HepG2 (cell line): ENCODE results near the gene CDKN1A. TPM values are rescaled to one million over a fixed set of nuclear protein-coding genes. Genes with fewer than 3 reads are reported as not detected.

Experiments
- ATAC-seq: fragments of 200-7000 bp; cut with Tn5 transposase; 3 replicates; pipeline ENCODE4 v1.9.1; 2020; ENCODE audit warnings: mild to moderate bottlenecking, moderate library complexity
- BruUV-seq: library from RNA; stranded (reverse); fragments of 400-500 nt; replicated peaks from 2 replicates; lab custom pipeline; 2021; lab: Mats Ljungman, UMichigan
- CTCF ChIA-PET: fragments of 300-600 bp; formaldehyde crosslinking; extraction: SDS; loops from one replicate; lab custom pipeline; 2021; ENCODE audit warnings: low total read pairs, inconsistent platforms, low intra/inter-chr PET ratio; lab: Yijun Ruan, JAX
- POLR2A ChIA-PET: fragments of 350-600 bp; sonication (Branson Sonifier 250); formaldehyde crosslinking; loops from one replicate; lab custom pipeline; 2020; ENCODE audit warnings: antibody characterized with exemption, inconsistent platforms; lab: Yijun Ruan, JAX
- DNase-seq: peaks from one replicate; pipeline ENCODE4 v3.0.0-alpha.2; 2015; ENCODE audit warnings: low spot score
- FAIRE-seq: peaks from 3 replicates; lab custom pipeline; 2011; peaks lifted over from hg19 to GRCh38; lab: Jason Lieb, UNC
- H2AFZ ChIP-seq: one replicate; pipeline ENCODE4 v1.6.1; 2011; ENCODE audit warnings: low read length, inconsistent platforms
- H3K27ac ChIP-seq: fragments of 300-600 bp; 3 replicates; pipeline ENCODE4 v1.8.0; 2011; ENCODE audit warnings: mixed run types, mild to moderate bottlenecking, mixed read lengths, low read length, inconsistent platforms; ENCODE audit not compliant: insufficient read depth; ENCODE audit errors: extremely low read length
- H3K27me3 ChIP-seq, 2 experiments: fragments of 200-600 bp in 1 of 2; 2 replicates in 1 of 2; 3 replicates in 1 of 2; pipeline versions ENCODE4 v1.6.0 to v1.8.0; 2011; ENCODE audit warnings: low read length in 2 of 2, mild to moderate bottlenecking in 2 of 2, moderate library complexity in 2 of 2, inconsistent platforms in 1 of 2; ENCODE audit not compliant: insufficient read depth in 2 of 2, control insufficient read depth in 1 of 2
- H3K36me3 ChIP-seq, 2 experiments: fragments of 200-600 bp in 1 of 2; replicated peaks in 1 of 2; 2 replicates in 1 of 2; 3 replicates in 1 of 2; pipeline versions ENCODE4 v1.5.1 to v1.8.0; 2011; ENCODE audit warnings: low read length in 2 of 2, inconsistent platforms in 1 of 2; ENCODE audit not compliant: insufficient read depth in 2 of 2, control insufficient read depth in 1 of 2
- H3K4me1 ChIP-seq: 2 replicates; pipeline ENCODE4 v1.5.1; 2012; ENCODE audit warnings: low read length, inconsistent platforms; ENCODE audit not compliant: insufficient read depth
- H3K4me2 ChIP-seq: 2 replicates; pipeline ENCODE4 v1.6.0; 2011; ENCODE audit warnings: low read depth, low read length, inconsistent platforms
- H3K4me3 ChIP-seq, 3 experiments: fragments of 200-600 bp in 1 of 3; sonication (generic), shearing (Covaris generic) in 1 of 3; replicated peaks in 1 of 3; 2 replicates each; pipeline ENCODE4 v1.5.1; 2011 to 2016; ENCODE audit warnings: low read length in 3 of 3, inconsistent platforms in 2 of 3, low read depth in 2 of 3, mild to moderate bottlenecking in 2 of 3, control low read depth in 1 of 3, mixed read lengths in 1 of 3; ENCODE audit not compliant: insufficient read depth in 1 of 3
- H3K79me2 ChIP-seq: one replicate; pipeline ENCODE4 v1.6.1; 2011; ENCODE audit warnings: low read length, inconsistent platforms; ENCODE audit not compliant: insufficient read depth
- H3K9ac ChIP-seq: 2 replicates; pipeline ENCODE4 v1.6.0; 2011; ENCODE audit warnings: mild to moderate bottlenecking, low read depth, low read length, inconsistent platforms; ENCODE audit not compliant: insufficient read depth
- H3K9me3 ChIP-seq: 2 replicates; pipeline ENCODE4 v1.5.1; 2012; ENCODE audit warnings: mild to moderate bottlenecking, low read length
- H4K20me1 ChIP-seq: 2 replicates; pipeline ENCODE4 v1.6.0; 2011; ENCODE audit warnings: inconsistent platforms, mild to moderate bottlenecking, low read length, moderate library complexity; ENCODE audit not compliant: insufficient read depth
- CSRNP1 ChIP-seq: sonication (generic); formaldehyde crosslinking; IDR thresholded peaks from 2 replicates; pipeline ENCODE4 v1.8.1; 2023; ENCODE audit warnings: mild to moderate bottlenecking, missing genetic modification reagents
- E2F5 ChIP-seq: sonication (generic); formaldehyde crosslinking; conservative IDR thresholded peaks from 2 replicates; pipeline ENCODE4 v1.4.0; 2020; ENCODE audit warnings: missing genetic modification reagents
- FOXJ3 ChIP-seq: sonication (generic); formaldehyde crosslinking; IDR thresholded peaks from 2 replicates; pipeline ENCODE4 v1.4.0; 2020; ENCODE audit warnings: missing genetic modification reagents, mild to moderate bottlenecking, borderline replicate concordance
- NFYC ChIP-seq: IDR thresholded peaks from 2 replicates; pipeline ENCODE4 v1.6.1; 2016; ENCODE audit warnings: missing genetic modification reagents, missing compliant biosample characterization
- NR2F1 ChIP-seq, 2 experiments: fragments of 450-650 bp in 1 of 2; formaldehyde crosslinking in 1 of 2; IDR thresholded peaks; 2 replicates each; pipeline versions ENCODE4 v1.5.0 to v1.6.1; 2016 to 2020; ENCODE audit warnings: mild to moderate bottlenecking in 1 of 2, missing compliant biosample characterization in 1 of 2, missing genetic modification reagents in 1 of 2, moderate library complexity in 1 of 2
- PTBP1 ChIP-seq: fragments of 200-400 bp; formaldehyde crosslinking; IDR thresholded peaks from 2 replicates; pipeline ENCODE4 v1.6.1; 2018; ENCODE audit warnings: low read length, low read depth; ENCODE audit not compliant: poor library complexity, severe bottlenecking
- RFX5 ChIP-seq: IDR thresholded peaks from 2 replicates; pipeline ENCODE4 v1.6.1; 2011; ENCODE audit warnings: low read depth, low read length, improper control_type of control experiment
- SATB2 ChIP-seq: sonication (generic); formaldehyde crosslinking; IDR thresholded peaks from 2 replicates; pipeline ENCODE4 v1.5.0; 2020; ENCODE audit warnings: missing genetic modification reagents
- ZNF296 ChIP-seq: sonication (generic); formaldehyde crosslinking; conservative IDR thresholded peaks from 2 replicates; pipeline ENCODE4 v1.5.0; 2020; ENCODE audit warnings: mild to moderate bottlenecking, missing genetic modification reagents
- ZNF557 ChIP-seq: sonication (generic); formaldehyde crosslinking; IDR thresholded peaks from 2 replicates; pipeline ENCODE4 v1.4.0; 2020; ENCODE audit warnings: missing genetic modification reagents
- ZNF670 ChIP-seq: sonication (generic); formaldehyde crosslinking; IDR thresholded peaks from 2 replicates; pipeline ENCODE4 v1.8.0; 2022; ENCODE audit warnings: mild to moderate bottlenecking, missing genetic modification reagents, borderline replicate concordance
- ZNF773 ChIP-seq: sonication (generic); formaldehyde crosslinking; IDR thresholded peaks from 2 replicates; pipeline ENCODE4 v1.4.0; 2020; ENCODE audit warnings: missing genetic modification reagents, borderline replicate concordance
- ZNF777 ChIP-seq: sonication (generic); formaldehyde crosslinking; IDR thresholded peaks from 2 replicates; pipeline ENCODE4 v1.4.0; 2020; ENCODE audit warnings: missing genetic modification reagents
- WGBS: methylation state at CpG from one replicate; pipeline ENCODE4 v1.1.6; 2017; ENCODE audit warnings: low lambda C conversion rate; 5-methylcytosine and 5-hydroxymethylcytosine counted together
- in situ Hi-C: cut with HindIII; loops from 2 replicates; pipeline ENCODE4 v1.10.0; 2017; ENCODE audit warnings: low pct_unique_long_range_greater_than_20kb; ENCODE audit not compliant: extremely low pct_ligation_motif_present
- intact Hi-C: fragments of 100-400 bp; cut with micrococcal nuclease; formaldehyde crosslinking; loops from one replicate; pipeline ENCODE4 v1.10.0; 2022; ENCODE audit not compliant: unreplicated experiment
- polyA plus RNA-seq, 8 experiments: library from polyadenylated mRNA; depleted of rRNA in 3 of 8; stranded (reverse) in 7 of 8; unstranded in 1 of 8; fragments of >200 nt; fragmentation: Illumina TruSeq in 4 of 8; extraction: Trizol in 4 of 8; gene quantifications; 2 replicates each; pipeline versions ENCODE4 v1.2.1 to v1.2.3, GENCODE V29; 2011 to 2016; ENCODE audit warnings: low read depth in 4 of 8, missing spikeins in 1 of 8, mixed read lengths in 1 of 8; ENCODE audit not compliant: insufficient read depth in 1 of 8
- total RNA-seq, 5 experiments: library from RNA; depleted of rRNA; stranded (reverse); fragments of >200 nt; fragmentation: Illumina TruSeq; extraction: Trizol; gene quantifications; 2 replicates each; pipeline ENCODE4 v1.2.3, GENCODE V29; 2016; ENCODE audit warnings: low read depth in 1 of 5

CDKN1A gene
- total and polyA plus RNA-seq, 2 of the 13 experiments (the other 11 are each of a cell fraction or from before 2014, with no cell fraction given), result 60.7 to 92.1 TPM

- no peak for TF ChIP-seq SATB2 (CRISPR knock-in tag)
- 0 out of 2 replicates have a peak, but pooled peaks have one; percentile 8 for TF ChIP-seq ZNF670 (CRISPR knock-in tag)
- TF ChIP-seq, all 625 proteins: peak for 4
These were observed 12.2 kb upstream of the CDKN1A start (continued) for GRCh38 chr6:36666287-36666686.

GRCh38 chr6:36666826-36667591 lies 11.5 kb upstream of the CDKN1A start:
- H3K27ac ChIP-seq, result peak overlapping the region; percentile 77
- peaks cover 89% of the 10 kb centered on the region for H3K4me1 ChIP-seq
- no peaks in the 10 kb centered on the region for H3K79me2 ChIP-seq
- intact Hi-C loops (no loop called here), in situ Hi-C loops (no loop called here)
- H3K36me3 ChIP-seq, result no peaks in the 10 kb centered on the region
- H3K4me3 ChIP-seq, result no peak overlapping the region
- H2AFZ ChIP-seq, result no peak overlapping the region
- ATAC-seq (peak; percentile 90), DNase-seq (peak; percentile 93), FAIRE-seq (peak; percentile 77)
- H4K20me1 ChIP-seq, result no peaks in the 10 kb centered on the region
- CTCF ChIA-PET, result no interaction called here
- 13% methylated on average over 9 of the region's 9 CpGs for WGBS
- POLR2A ChIA-PET, result interaction anchor here (0.8 to 8.1 kb wide), 16 partner anchors 11 to 226 kb away, joined by 3 to 383 read pairs (median 4); partner anchors contain the start of gene CDKN1A
- peaks cover 0 to 9% of the 10 kb centered on the region in 2 experiments; a peak in 2 of 5 replicates for H3K27me3 ChIP-seq
- no TSS peak for BruUV-seq
- H3K9ac ChIP-seq, result peak overlapping the region; percentile 61
- H3K4me2 ChIP-seq, result peak overlapping the region; percentile 46
- no peaks in the 10 kb centered on the region for H3K9me3 ChIP-seq
- 0 out of 2 replicates have a peak, but pooled peaks have one; percentile 33 for TF ChIP-seq CSRNP1 (CRISPR knock-in tag)
- TF ChIP-seq ZNF777, result peak; percentile 68; the same call in 1 of the 2 replicates
- 0 out of 2 replicates have a peak, but pooled peaks have one; percentile 45 for TF ChIP-seq E2F5
- TF ChIP-seq ZNF296 (CRISPR knock-in tag), result no peak
- 0 out of 2 replicates have a peak, but pooled peaks have one; percentile 56 for TF ChIP-seq ZNF773
- TF ChIP-seq RFX5, result no peak
- peak; percentile 93 for TF ChIP-seq FOXJ3 (CRISPR knock-in tag)
- peak in 1 of 2 experiments; percentile 54; a peak in 1 of 4 replicates for TF ChIP-seq NR2F1 (CRISPR knock-in tag; IDR thresholded peaks at IDR 0.05)
- no peak; the same call in 1 of the 2 replicates for TF ChIP-seq NFYC (CRISPR knock-in tag)
- TF ChIP-seq PTBP1, result no peak
- peak; percentile 61; the same call in 1 of the 2 replicates for TF ChIP-seq ZNF557 (CRISPR knock-in tag)
